Skeletal muscle tissue (tissue), 4 donors: Measurements from ENCODE around the gene ELOVL3. TPM values are rescaled to one million over a fixed set of nuclear protein-coding genes. Genes with fewer than 3 reads are reported as not detected.
"Not testable (repeated sequence)": the region's sequence is repeated elsewhere in the genome, so short reads cannot be mapped to it uniquely, and the experiment has no call there.

ENCODE experiments used
- H3K27ac ChIP-seq: one replicate; pipeline ENCODE4 v1.7.0; 2013; ENCODE audit warnings: mild to moderate bottlenecking, low read depth, low read length, inconsistent platforms
- H3K27me3 ChIP-seq, 3 donors: one replicate each; pipeline ENCODE4 v1.7.0; 2013; ENCODE audit warnings: low read length in 3 of 3; ENCODE audit not compliant: control insufficient read depth in 3 of 3, insufficient read depth in 3 of 3
- H3K36me3 ChIP-seq, 3 donors: one replicate each; pipeline ENCODE4 v1.7.0; 2013; ENCODE audit warnings: low read length in 3 of 3; ENCODE audit not compliant: control insufficient read depth in 3 of 3, insufficient read depth in 3 of 3
- H3K4me1 ChIP-seq, 3 donors: one replicate each; pipeline ENCODE4 v1.7.0; 2013; ENCODE audit warnings: low read length in 3 of 3, mild to moderate bottlenecking in 3 of 3; ENCODE audit not compliant: control insufficient read depth in 3 of 3, insufficient read depth in 3 of 3
- H3K4me3 ChIP-seq, 3 donors: one replicate each; pipeline ENCODE4 v1.7.0; 2013; ENCODE audit warnings: low read length in 3 of 3
- H3K9ac ChIP-seq, 3 donors: one replicate each; pipeline ENCODE4 v1.7.0; 2013; ENCODE audit warnings: low read length in 3 of 3, mild to moderate bottlenecking in 3 of 3, moderate library complexity in 2 of 3, low read depth in 1 of 3
- H3K9me3 ChIP-seq, 3 donors: one replicate each; pipeline ENCODE4 v1.7.0; 2013; ENCODE audit warnings: low read length in 3 of 3; ENCODE audit not compliant: control insufficient read depth in 3 of 3
- total RNA-seq: library from RNA; depleted of rRNA; stranded (reverse); fragments of >200 nt; gene quantifications from one replicate; pipeline ENCODE4 v1.2.3, GENCODE V29; 2014
- donor health status: Osteomylitis.

ELOVL3 gene
- total RNA-seq, result not detected

- peak within 1 kb of the TSS; percentile 70 to 75 (median 70) for H3K4me3 ChIP-seq
- peak within 1 kb of the TSS; percentile 66 to 78 (median 73) for H3K9ac ChIP-seq
- H3K9me3 ChIP-seq, result no peaks in the 10 kb centered on the region
- H3K4me1 ChIP-seq, result peaks cover 17 to 31% (median 21%) of the 10 kb centered on the region in 3 donors
- peaks cover 0 to 11% (median 2%) of the 10 kb centered on the region in 3 donors for H3K27me3 ChIP-seq
- H3K36me3 ChIP-seq, result no peaks in the 10 kb centered on the region
- H3K27ac ChIP-seq, result peak within 1 kb of the TSS; percentile 81
These were observed at the start of gene ELOVL3 for GRCh38 chr10:102225646-102226541. Gene ELOVL3, plus strand, starts transcription at chr10:102226299. Its CDS starts 250 bp downstream, at chr10:102226549.

GRCh38 chr10:102184606-102185005, 41.5 kb upstream of the ELOVL3 start:
- H3K4me1 ChIP-seq, result no peaks in the 10 kb centered on the region
- H3K27me3 ChIP-seq, result no peaks in the 10 kb centered on the region
- H3K9ac ChIP-seq, result no peak overlapping the region
- H3K36me3 ChIP-seq, result no peaks in the 10 kb centered on the region
- H3K27ac ChIP-seq, result no peak overlapping the region
- H3K4me3 ChIP-seq, result no peak overlapping the region
- H3K9me3 ChIP-seq, result no peaks in the 10 kb centered on the region

- Histone ChIP-seq H3K27me3 (no peaks in the 10 kb centered on the region), H3K4me1 (no peaks in the 10 kb centered on the region), H3K9ac (no peak overlapping the region), H3K9me3 (no peaks in the 10 kb centered on the region), H3K36me3 (no peaks in the 10 kb centered on the region), H3K4me3 (no peak overlapping the region), H3K27ac (no peak overlapping the region)
These were observed 40.8 kb upstream of the ELOVL3 start for GRCh38 chr10:102185272-102185671.

GRCh38 chr10:102185811-102186527, 40.1 kb upstream of the ELOVL3 start:
- no peaks in the 10 kb centered on the region for H3K9me3 ChIP-seq
- no peak overlapping the region for H3K9ac ChIP-seq
- H3K4me1 ChIP-seq, result no peaks in the 10 kb centered on the region
- H3K27ac ChIP-seq, result no peak overlapping the region
- no peak overlapping the region for H3K4me3 ChIP-seq
- no peaks in the 10 kb centered on the region for H3K27me3 ChIP-seq
- H3K36me3 ChIP-seq, result no peaks in the 10 kb centered on the region

- Histone ChIP-seq H3K4me3 (no peak overlapping the region), H3K27ac (no peak overlapping the region), H3K36me3 (no peaks in the 10 kb centered on the region), H3K4me1 (no peaks in the 10 kb centered on the region), H3K27me3 (no peaks in the 10 kb centered on the region), H3K9ac (no peak overlapping the region), H3K9me3 (no peaks in the 10 kb centered on the region)
These were observed 37.7 kb upstream of the ELOVL3 start for GRCh38 chr10:102188298-102188940.

GRCh38 chr10:102188941-102189898, 36.9 kb upstream of the ELOVL3 start:
- not testable (repeated sequence) for H3K9me3 ChIP-seq, H3K36me3 ChIP-seq, H3K9ac ChIP-seq, H3K27me3 ChIP-seq, H3K4me3 ChIP-seq, H3K27ac ChIP-seq, H3K4me1 ChIP-seq

GRCh38 chr10:102191956-102192355, 34.1 kb upstream of the ELOVL3 start:
- no peaks in the 10 kb centered on the region for H3K36me3 ChIP-seq
- no peak overlapping the region for H3K4me3 ChIP-seq
- H3K27me3 ChIP-seq, result no peaks in the 10 kb centered on the region
- H3K9ac ChIP-seq, result no peak overlapping the region
- H3K27ac ChIP-seq, result no peak overlapping the region
- H3K9me3 ChIP-seq, result no peaks in the 10 kb centered on the region
- H3K4me1 ChIP-seq, result no peaks in the 10 kb centered on the region

- no peaks in the 10 kb centered on the region for H3K36me3 ChIP-seq
- H3K9ac ChIP-seq, result no peak overlapping the region
- H3K27ac ChIP-seq, result no peak overlapping the region
- peaks cover 0 to 4% (median 0%) of the 10 kb centered on the region in 3 donors for H3K4me1 ChIP-seq
- no peaks in the 10 kb centered on the region for H3K27me3 ChIP-seq
- H3K9me3 ChIP-seq, result no peaks in the 10 kb centered on the region
- H3K4me3 ChIP-seq, result no peak overlapping the region
These were observed 30.7 kb upstream of the ELOVL3 start for GRCh38 chr10:102195296-102195870.

GRCh38 chr10:102196893-102197292, 29.2 kb upstream of the ELOVL3 start:
- no peak overlapping the region for H3K9ac ChIP-seq

More at GRCh38 chr10:102196893-102197292, 29.2 kb upstream of the ELOVL3 start:
- no peak overlapping the region for H3K27ac ChIP-seq
- no peaks in the 10 kb centered on the region for H3K9me3 ChIP-seq
- no peak overlapping the region for H3K4me3 ChIP-seq
- no peaks in the 10 kb centered on the region for H3K27me3 ChIP-seq
- H3K4me1 ChIP-seq, result peaks cover 0 to 4% (median 0%) of the 10 kb centered on the region in 3 donors
- H3K36me3 ChIP-seq, result no peaks in the 10 kb centered on the region
